ENCODE measurements around the gene RAD51B. TPM values are rescaled to one million over a fixed set of nuclear protein-coding genes. Genes with fewer than 3 reads are reported as not detected.

RAD51B gene
- total RNA-seq, 1 experiment from 2014 or later, result 10.8 TPM

- intact Hi-C loops (cut with micrococcal nuclease), result no loop called here
Observed at GRCh38 chr14:67927244-67927643, 107.7 kb downstream of the RAD51B start.

GRCh38 chr14:67928375-67928774 lies 108.8 kb downstream of the RAD51B start:
- intact Hi-C loops (cut with micrococcal nuclease), result no loop called here
- no TSS peak for BruUV-seq (replicated peaks)

More at GRCh38 chr14:67927244-67927643, 107.7 kb downstream of the RAD51B start:
- DNase-seq (no peak), ATAC-seq (no peak)
- H3K79me2 ChIP-seq (ENCODE audit: low read length), result no peaks in the 10 kb centered on the region
- H3K4me3 ChIP-seq (ENCODE audit: low read length), result no peak overlapping the region
- H3K27me3 ChIP-seq (ENCODE audit: low read length), result no peaks in the 10 kb centered on the region
- POLR2A ChIA-PET (ENCODE audit: unreplicated experiment), result interaction anchor here (0.6 kb wide), 1 partner anchor 20 kb away, joined by 4 read pairs; no protein-coding TSS in a partner anchor
- H3K4me1 ChIP-seq (ENCODE audit: insufficient read depth, low read length), result no peaks in the 10 kb centered on the region
- no peaks in the 10 kb centered on the region for H4K20me1 ChIP-seq (ENCODE audit: low read length)
- H3K4me2 ChIP-seq (ENCODE audit: low read length), result no peak overlapping the region
- BruUV-seq (replicated peaks), result no TSS peak
- no peak overlapping the region for H3K9ac ChIP-seq (ENCODE audit: low read length)
- no peaks in the 10 kb centered on the region for H3K36me3 ChIP-seq (ENCODE audit: low read depth, low read length)
- CTCF ChIA-PET, result no interaction called here
- H3K9me3 ChIP-seq (ENCODE audit: low read length), result no peaks in the 10 kb centered on the region
- TF ChIP-seq EZH2phosphoT487 (IDR thresholded peaks at IDR 0.05; ENCODE audit: borderline replicate concordance, low read length), result no peak
- TF ChIP-seq EZH2 (IDR thresholded peaks at IDR 0.05; ENCODE audit: low read length, unreplicated experiment), result no peak
- no peak for TF ChIP-seq CTCF (conservative IDR thresholded peaks at IDR 0.05; ENCODE audit: low read depth, low read length)
- H2AFZ ChIP-seq (ENCODE audit: low read length), result no peak overlapping the region
- H3K27ac ChIP-seq (ENCODE audit: low read length), result no peak overlapping the region
- H3F3A ChIP-seq (ENCODE audit: low read length, unreplicated experiment), result no peaks in the 10 kb centered on the region
- H3K9me2 ChIP-seq (replicated peaks; ENCODE audit: low read length), result no peaks in the 10 kb centered on the region

More at GRCh38 chr14:67928375-67928774, 108.8 kb downstream of the RAD51B start:
- no peak overlapping the region for H3K4me3 ChIP-seq (ENCODE audit: low read length)
- POLR2A ChIA-PET (ENCODE audit: unreplicated experiment), result no interaction called here
- no peaks in the 10 kb centered on the region for H3K9me2 ChIP-seq (replicated peaks; ENCODE audit: low read length)
- H2AFZ ChIP-seq (ENCODE audit: low read length), result no peak overlapping the region
- H3K36me3 ChIP-seq (ENCODE audit: low read depth, low read length), result no peaks in the 10 kb centered on the region
- H4K20me1 ChIP-seq (ENCODE audit: low read length), result no peaks in the 10 kb centered on the region
- H3K9ac ChIP-seq (ENCODE audit: low read length), result no peak overlapping the region
- CTCF ChIA-PET, result no interaction called here
- ATAC-seq (no peak), DNase-seq (no peak)
- no peaks in the 10 kb centered on the region for H3K27me3 ChIP-seq (ENCODE audit: low read length)
- H3K4me1 ChIP-seq (ENCODE audit: insufficient read depth, low read length), result no peaks in the 10 kb centered on the region
- TF ChIP-seq CTCF (conservative IDR thresholded peaks at IDR 0.05; ENCODE audit: low read depth, low read length) (no peak), EZH2phosphoT487 (IDR thresholded peaks at IDR 0.05; ENCODE audit: borderline replicate concordance, low read length) (no peak), EZH2 (IDR thresholded peaks at IDR 0.05; ENCODE audit: low read length, unreplicated experiment) (no peak)
- no peak overlapping the region for H3K27ac ChIP-seq (ENCODE audit: low read length)
- H3F3A ChIP-seq (ENCODE audit: low read length, unreplicated experiment), result no peaks in the 10 kb centered on the region
- H3K79me2 ChIP-seq (ENCODE audit: low read length), result no peaks in the 10 kb centered on the region
- H3K4me2 ChIP-seq (ENCODE audit: low read length), result no peak overlapping the region
- no peaks in the 10 kb centered on the region for H3K9me3 ChIP-seq (ENCODE audit: low read length)

Data from PC-3 (cell line).